WTC11 (cell line): ENCODE data around the gene ARAP2. TPM values are rescaled to one million over a fixed set of nuclear protein-coding genes. Genes with fewer than 3 reads are reported as not detected.

Experiments used
- ATAC-seq: fragments of 200-7000 bp; cut with Tn5 transposase; 2 replicates; pipeline ENCODE4 v1.10.0; 2021; ENCODE audit warnings: mild to moderate bottlenecking, moderate library complexity
- CTCF ChIA-PET: fragments of 300-600 bp; sonication (Branson Sonifier 250); formaldehyde crosslinking; loops from one replicate; lab custom pipeline; 2021; ENCODE audit warnings: antibody characterized with exemption; lab: Charles Lee
- POLR2A ChIA-PET: fragments of 350-600 bp; sonication (Branson Sonifier 250); formaldehyde crosslinking; loops from one replicate; lab custom pipeline; 2021; ENCODE audit warnings: antibody characterized with exemption; lab: Charles Lee
- DNase-seq: peaks from one replicate; pipeline ENCODE4 v3.0.0; 2021; ENCODE audit warnings: low spot score
- H3K27ac Mint-ChIP-seq: 2 replicates; pipeline ENCODE4 v1.8.0; 2021; ENCODE audit warnings: mixed read lengths
- H3K27me3 Mint-ChIP-seq: 2 replicates; pipeline ENCODE4 v1.8.0; 2021; ENCODE audit warnings: low read depth, mild to moderate bottlenecking, moderate library complexity, mixed read lengths
- H3K36me3 Mint-ChIP-seq: 2 replicates; pipeline ENCODE4 v1.8.0; 2021; ENCODE audit warnings: mixed read lengths
- H3K4me1 Mint-ChIP-seq: 2 replicates; pipeline ENCODE4 v1.8.0; 2022; ENCODE audit warnings: mixed read lengths
- H3K4me3 Mint-ChIP-seq: 2 replicates; pipeline ENCODE4 v1.8.0; 2021; ENCODE audit warnings: mild to moderate bottlenecking, moderate library complexity, mixed read lengths
- H3K9me3 Mint-ChIP-seq: 2 replicates; pipeline ENCODE4 v1.8.0; 2021; ENCODE audit warnings: mixed read lengths
- ELF4 ChIP-seq: sonication (generic); formaldehyde crosslinking; IDR thresholded peaks from 2 replicates; pipeline ENCODE4 v1.8.1; 2022; ENCODE audit warnings: low read depth, mild to moderate bottlenecking, moderate library complexity, missing genetic modification reagents
- EMX1 ChIP-seq: fragments of 250-450 bp; sonication (Bioruptor Pico); IDR thresholded peaks from 2 replicates; pipeline ENCODE4 v1.8.0; 2021; ENCODE audit warnings: mild to moderate bottlenecking
- FOXJ3 ChIP-seq: sonication (generic); formaldehyde crosslinking; IDR thresholded peaks from 2 replicates; pipeline ENCODE4 v1.9.0; 2021; ENCODE audit warnings: missing genetic modification reagents, mild to moderate bottlenecking, borderline replicate concordance
- FOXP1 ChIP-seq: sonication (generic); formaldehyde crosslinking; IDR thresholded peaks from 2 replicates; pipeline ENCODE4 v1.8.0; 2022; ENCODE audit warnings: missing genetic modification reagents, mild to moderate bottlenecking, moderate library complexity, borderline replicate concordance
- JAZF1 ChIP-seq: fragments of 250-450 bp; sonication (Bioruptor Pico); IDR thresholded peaks from 2 replicates; pipeline ENCODE4 v1.9.0; 2021; ENCODE audit warnings: moderate library complexity, mild to moderate bottlenecking, inconsistent platforms
- JUN ChIP-seq: sonication (generic); formaldehyde crosslinking; IDR thresholded peaks from 2 replicates; pipeline ENCODE4 v1.8.0; 2023; ENCODE audit warnings: mild to moderate bottlenecking, missing genetic modification reagents
- KAT7 ChIP-seq: sonication (generic); formaldehyde crosslinking; IDR thresholded peaks from 2 replicates; pipeline ENCODE4 v1.8.1; 2023; ENCODE audit warnings: missing genetic modification reagents, mild to moderate bottlenecking, borderline replicate concordance
- MYBL2 ChIP-seq: sonication (generic); formaldehyde crosslinking; IDR thresholded peaks from 2 replicates; pipeline ENCODE4 v1.8.1; 2023; ENCODE audit warnings: mild to moderate bottlenecking, moderate library complexity, missing genetic modification reagents
- RELA ChIP-seq: sonication (generic); formaldehyde crosslinking; IDR thresholded peaks from 2 replicates; pipeline ENCODE4 v1.8.1; 2022; ENCODE audit warnings: missing genetic modification reagents, mild to moderate bottlenecking, borderline replicate concordance
- SMAD4 ChIP-seq: sonication (generic); formaldehyde crosslinking; IDR thresholded peaks from 2 replicates; pipeline ENCODE4 v1.8.0; 2022; ENCODE audit warnings: mild to moderate bottlenecking, missing genetic modification reagents
- TEAD1 ChIP-seq: sonication (generic); formaldehyde crosslinking; IDR thresholded peaks from 2 replicates; pipeline ENCODE4 v1.8.0; 2022; ENCODE audit warnings: mild to moderate bottlenecking, missing genetic modification reagents
- TEAD4 ChIP-seq: sonication (generic); formaldehyde crosslinking; IDR thresholded peaks from 2 replicates; pipeline ENCODE4 v1.8.0; 2022; ENCODE audit warnings: mild to moderate bottlenecking, missing genetic modification reagents
- TP53 ChIP-seq: sonication (generic); formaldehyde crosslinking; IDR thresholded peaks from 2 replicates; pipeline ENCODE4 v1.8.1; 2023; ENCODE audit warnings: mild to moderate bottlenecking, missing genetic modification reagents
- ZNF138 ChIP-seq: sonication (generic); formaldehyde crosslinking; conservative IDR thresholded peaks from 2 replicates; pipeline ENCODE4 v1.8.1; 2022; ENCODE audit warnings: mild to moderate bottlenecking, moderate library complexity, missing genetic modification reagents
- ZNF219 ChIP-seq: sonication (generic); formaldehyde crosslinking; IDR thresholded peaks from 2 replicates; pipeline ENCODE4 v1.8.0; 2023; ENCODE audit warnings: missing genetic modification reagents, mild to moderate bottlenecking, borderline replicate concordance
- ZNF396 ChIP-seq: fragments of 250-450 bp; sonication (Bioruptor Pico); IDR thresholded peaks from 2 replicates; pipeline ENCODE4 v1.8.0; 2021; ENCODE audit warnings: mild to moderate bottlenecking, moderate library complexity, borderline replicate concordance
- total RNA-seq: library from RNA; stranded (reverse); gene quantifications from 3 replicates; pipeline ENCODE4 v1.2.3, GENCODE V29; 2021
- TF ChIP-seq, protein P1 (sequence below): sonication (generic); formaldehyde crosslinking; IDR thresholded peaks from 2 replicates; pipeline ENCODE4 v1.8.1; 2022; ENCODE audit warnings: mild to moderate bottlenecking, moderate library complexity, missing genetic modification reagents
- TF ChIP-seq, protein P2 (sequence below): sonication (generic); formaldehyde crosslinking; IDR thresholded peaks from 2 replicates; pipeline ENCODE4 v1.8.1; 2023; ENCODE audit warnings: mild to moderate bottlenecking, missing genetic modification reagents
- TF ChIP-seq, protein P3 (sequence below): sonication (generic); formaldehyde crosslinking; IDR thresholded peaks from 2 replicates; pipeline ENCODE4 v1.8.1; 2023; ENCODE audit warnings: mild to moderate bottlenecking, missing genetic modification reagents
- TF ChIP-seq, protein P4 (sequence below): sonication (generic); formaldehyde crosslinking; IDR thresholded peaks from 2 replicates; pipeline ENCODE4 v1.8.1; 2022; ENCODE audit warnings: missing genetic modification reagents, borderline replicate concordance
- TF ChIP-seq, protein P5 (sequence below): sonication (generic); formaldehyde crosslinking; IDR thresholded peaks from 2 replicates; pipeline ENCODE4 v1.8.1; 2023; ENCODE audit warnings: mild to moderate bottlenecking, missing genetic modification reagents, moderate library complexity
- TF ChIP-seq, protein P6 (sequence below): sonication (generic); formaldehyde crosslinking; conservative IDR thresholded peaks from 2 replicates; pipeline ENCODE4 v1.8.1; 2023; ENCODE audit warnings: mild to moderate bottlenecking, low read depth, missing genetic modification reagents, moderate library complexity

Gene ARAP2
- total RNA-seq, 1 experiment from 2014 or later, result 1.0 TPM

DNA sequence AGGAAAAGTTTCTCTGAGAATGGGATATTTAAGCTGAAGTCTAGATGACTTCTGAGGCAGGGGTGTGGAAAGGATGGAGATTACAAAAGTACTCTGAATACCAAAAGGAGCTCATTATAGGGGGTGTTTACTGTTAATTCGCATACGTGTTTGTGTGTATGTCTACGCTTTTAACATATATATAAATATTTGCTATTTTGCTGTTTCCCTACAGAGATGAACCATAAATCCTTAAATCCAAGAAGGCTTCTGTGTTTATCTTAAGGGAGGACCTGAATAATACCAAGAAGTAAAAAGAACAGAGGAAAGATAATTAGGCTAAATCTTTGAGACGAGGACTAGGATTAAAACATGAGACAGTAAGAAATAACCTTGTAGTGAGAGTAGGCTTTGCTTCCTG lies 166.0 kb downstream of the ARAP2 start (continued):
- TF ChIP-seq, protein P1, sequence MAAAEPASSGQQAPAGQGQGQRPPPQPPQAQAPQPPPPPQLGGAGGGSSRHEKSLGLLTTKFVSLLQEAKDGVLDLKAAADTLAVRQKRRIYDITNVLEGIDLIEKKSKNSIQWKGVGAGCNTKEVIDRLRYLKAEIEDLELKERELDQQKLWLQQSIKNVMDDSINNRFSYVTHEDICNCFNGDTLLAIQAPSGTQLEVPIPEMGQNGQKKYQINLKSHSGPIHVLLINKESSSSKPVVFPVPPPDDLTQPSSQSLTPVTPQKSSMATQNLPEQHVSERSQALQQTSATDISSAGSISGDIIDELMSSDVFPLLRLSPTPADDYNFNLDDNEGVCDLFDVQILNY (CRISPR knock-in tag), result no peak

DNA sequence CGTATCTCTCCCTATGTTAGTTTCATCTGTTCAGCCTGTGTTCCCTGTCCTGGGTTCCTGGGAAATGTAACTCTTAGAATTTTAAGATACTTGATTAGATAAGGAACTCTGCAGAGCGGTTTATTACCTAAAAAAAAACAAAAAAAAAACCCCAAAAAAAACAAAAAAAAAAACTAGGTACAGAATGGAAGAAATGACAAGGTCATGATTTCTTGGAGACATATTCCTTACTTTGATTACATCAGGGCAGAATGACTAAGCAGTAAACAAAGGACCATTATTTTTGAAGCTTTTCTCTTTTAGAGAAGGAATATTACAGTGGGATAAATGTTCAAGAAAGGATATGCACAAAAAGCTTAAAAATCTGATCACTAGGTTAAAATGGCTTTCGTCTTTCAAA lies 171.8 kb downstream of the ARAP2 start:
- no peak overlapping the region for H3K27ac Mint-ChIP-seq
- ChIA-PET POLR2A (no interaction called here), CTCF (no interaction called here)
- no peaks in the 10 kb centered on the region for H3K9me3 Mint-ChIP-seq
- TF ChIP-seq JAZF1 (CRISPR knock-in tag), result no peak
- TF ChIP-seq EMX1, result no peak
- TF ChIP-seq ELF4 (CRISPR knock-in tag), result no peak
- no peak for TF ChIP-seq RELA (CRISPR knock-in tag)
- TF ChIP-seq TP53 (CRISPR knock-in tag), result no peak
- TF ChIP-seq TEAD4, result no peak
- no peaks in the 10 kb centered on the region for H3K36me3 Mint-ChIP-seq
- DNase-seq, result no peak
- no peaks in the 10 kb centered on the region for H3K4me1 Mint-ChIP-seq
- H3K4me3 Mint-ChIP-seq, result no peak overlapping the region
- no peak for ATAC-seq
- no peaks in the 10 kb centered on the region for H3K27me3 Mint-ChIP-seq

DNA sequence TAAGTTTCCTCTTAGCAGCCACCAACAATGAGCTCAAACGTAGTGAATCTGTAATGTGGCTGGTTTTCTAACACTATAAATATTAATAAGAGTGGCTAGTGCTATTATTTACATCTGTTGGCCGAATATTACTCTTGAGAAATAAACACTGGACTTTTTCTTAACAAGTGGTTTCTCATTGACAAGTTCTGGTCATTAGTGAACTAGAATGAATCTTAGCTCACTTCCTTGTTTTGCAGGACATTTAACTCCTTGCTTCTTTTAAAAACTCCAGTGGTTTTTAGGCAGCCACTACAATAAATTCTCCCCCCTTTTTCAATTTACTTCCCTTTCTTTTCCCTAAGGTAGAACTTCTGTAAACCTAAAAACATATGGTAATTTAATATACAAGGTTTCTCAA lies 177.2 kb downstream of the ARAP2 start:
- ChIA-PET CTCF (no interaction called here), POLR2A (no interaction called here)
- no peak overlapping the region for H3K4me3 Mint-ChIP-seq
- no peaks in the 10 kb centered on the region for H3K27me3 Mint-ChIP-seq
- peaks cover 9% of the 10 kb centered on the region for H3K4me1 Mint-ChIP-seq
- no peak for ATAC-seq
- DNase-seq, result no peak
- H3K36me3 Mint-ChIP-seq, result no peaks in the 10 kb centered on the region
- no peak overlapping the region for H3K27ac Mint-ChIP-seq
- H3K9me3 Mint-ChIP-seq, result peaks cover 9% of the 10 kb centered on the region; the same call in 1 of the 2 replicates
- TF ChIP-seq, protein P2, sequence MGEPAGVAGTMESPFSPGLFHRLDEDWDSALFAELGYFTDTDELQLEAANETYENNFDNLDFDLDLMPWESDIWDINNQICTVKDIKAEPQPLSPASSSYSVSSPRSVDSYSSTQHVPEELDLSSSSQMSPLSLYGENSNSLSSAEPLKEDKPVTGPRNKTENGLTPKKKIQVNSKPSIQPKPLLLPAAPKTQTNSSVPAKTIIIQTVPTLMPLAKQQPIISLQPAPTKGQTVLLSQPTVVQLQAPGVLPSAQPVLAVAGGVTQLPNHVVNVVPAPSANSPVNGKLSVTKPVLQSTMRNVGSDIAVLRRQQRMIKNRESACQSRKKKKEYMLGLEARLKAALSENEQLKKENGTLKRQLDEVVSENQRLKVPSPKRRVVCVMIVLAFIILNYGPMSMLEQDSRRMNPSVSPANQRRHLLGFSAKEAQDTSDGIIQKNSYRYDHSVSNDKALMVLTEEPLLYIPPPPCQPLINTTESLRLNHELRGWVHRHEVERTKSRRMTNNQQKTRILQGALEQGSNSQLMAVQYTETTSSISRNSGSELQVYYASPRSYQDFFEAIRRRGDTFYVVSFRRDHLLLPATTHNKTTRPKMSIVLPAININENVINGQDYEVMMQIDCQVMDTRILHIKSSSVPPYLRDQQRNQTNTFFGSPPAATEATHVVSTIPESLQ (CRISPR knock-in tag), result no peak
- TF ChIP-seq, protein P3, sequence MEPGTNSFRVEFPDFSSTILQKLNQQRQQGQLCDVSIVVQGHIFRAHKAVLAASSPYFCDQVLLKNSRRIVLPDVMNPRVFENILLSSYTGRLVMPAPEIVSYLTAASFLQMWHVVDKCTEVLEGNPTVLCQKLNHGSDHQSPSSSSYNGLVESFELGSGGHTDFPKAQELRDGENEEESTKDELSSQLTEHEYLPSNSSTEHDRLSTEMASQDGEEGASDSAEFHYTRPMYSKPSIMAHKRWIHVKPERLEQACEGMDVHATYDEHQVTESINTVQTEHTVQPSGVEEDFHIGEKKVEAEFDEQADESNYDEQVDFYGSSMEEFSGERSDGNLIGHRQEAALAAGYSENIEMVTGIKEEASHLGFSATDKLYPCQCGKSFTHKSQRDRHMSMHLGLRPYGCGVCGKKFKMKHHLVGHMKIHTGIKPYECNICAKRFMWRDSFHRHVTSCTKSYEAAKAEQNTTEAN (CRISPR knock-in tag), result no peak
- TF ChIP-seq TEAD1 (CRISPR knock-in tag), result no peak

DNA sequence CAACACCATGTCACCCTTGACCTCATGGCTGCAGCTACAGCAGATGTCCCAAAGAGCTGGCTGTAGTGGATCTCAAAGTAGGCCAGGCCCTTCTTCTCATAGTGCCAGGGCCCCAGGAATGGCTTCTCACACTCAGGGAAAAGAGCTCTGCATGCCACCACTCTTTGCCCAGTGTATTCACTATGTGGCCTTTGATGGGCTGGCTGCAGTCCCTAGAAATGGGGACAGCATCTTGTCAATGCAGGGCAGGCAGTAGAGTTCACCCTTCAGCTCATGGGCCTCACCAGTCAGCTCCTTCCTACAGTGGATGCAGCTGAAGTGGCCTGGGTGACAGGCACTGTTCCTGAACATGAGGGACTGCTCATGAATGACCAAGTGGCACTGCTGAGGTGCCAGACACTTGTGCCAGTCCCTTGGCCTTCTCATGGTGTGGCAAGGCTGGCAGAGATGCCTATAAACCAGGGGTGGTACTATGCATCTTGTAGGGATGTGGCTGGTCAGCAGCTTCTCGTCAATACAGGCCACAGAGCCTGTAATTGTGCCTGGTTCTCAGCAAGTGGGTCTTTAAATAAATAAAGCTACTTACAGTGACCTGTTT lies 178.9 kb downstream of the ARAP2 start:
- DNase-seq, result no peak
- Mint-ChIP-seq H3K4me3 (no peak overlapping the region), H3K4me1 (peaks cover 9% of the 10 kb centered on the region), H3K36me3 (no peaks in the 10 kb centered on the region), H3K9me3 (peaks cover 9% of the 10 kb centered on the region; the same call in 1 of the 2 replicates), H3K27ac (no peak overlapping the region), H3K27me3 (no peaks in the 10 kb centered on the region)
- ChIA-PET POLR2A (no interaction called here), CTCF (no interaction called here)
- ATAC-seq, result no peak
- TF ChIP-seq FOXJ3 (CRISPR knock-in tag) (no peak), TEAD1 (CRISPR knock-in tag) (no peak), KAT7 (CRISPR knock-in tag) (no peak), ZNF219 (no peak), FOXP1 (CRISPR knock-in tag) (no peak), ELF4 (CRISPR knock-in tag) (no peak), MYBL2 (no peak), ZNF396 (CRISPR knock-in tag) (no peak), ZNF138 (CRISPR knock-in tag) (no peak), JUN (CRISPR knock-in tag) (no peak), SMAD4 (CRISPR knock-in tag) (no peak)
- TF ChIP-seq, protein P4, sequence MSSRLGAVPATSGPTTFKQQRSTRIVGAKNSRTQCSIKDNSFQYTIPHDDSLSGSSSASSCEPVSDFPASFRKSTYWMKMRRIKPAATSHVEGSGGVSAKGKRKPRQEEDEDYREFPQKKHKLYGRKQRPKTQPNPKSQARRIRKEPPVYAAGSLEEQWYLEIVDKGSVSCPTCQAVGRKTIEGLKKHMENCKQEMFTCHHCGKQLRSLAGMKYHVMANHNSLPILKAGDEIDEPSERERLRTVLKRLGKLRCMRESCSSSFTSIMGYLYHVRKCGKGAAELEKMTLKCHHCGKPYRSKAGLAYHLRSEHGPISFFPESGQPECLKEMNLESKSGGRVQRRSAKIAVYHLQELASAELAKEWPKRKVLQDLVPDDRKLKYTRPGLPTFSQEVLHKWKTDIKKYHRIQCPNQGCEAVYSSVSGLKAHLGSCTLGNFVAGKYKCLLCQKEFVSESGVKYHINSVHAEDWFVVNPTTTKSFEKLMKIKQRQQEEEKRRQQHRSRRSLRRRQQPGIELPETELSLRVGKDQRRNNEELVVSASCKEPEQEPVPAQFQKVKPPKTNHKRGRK (CRISPR knock-in tag), result no peak
- TF ChIP-seq, protein P5, sequence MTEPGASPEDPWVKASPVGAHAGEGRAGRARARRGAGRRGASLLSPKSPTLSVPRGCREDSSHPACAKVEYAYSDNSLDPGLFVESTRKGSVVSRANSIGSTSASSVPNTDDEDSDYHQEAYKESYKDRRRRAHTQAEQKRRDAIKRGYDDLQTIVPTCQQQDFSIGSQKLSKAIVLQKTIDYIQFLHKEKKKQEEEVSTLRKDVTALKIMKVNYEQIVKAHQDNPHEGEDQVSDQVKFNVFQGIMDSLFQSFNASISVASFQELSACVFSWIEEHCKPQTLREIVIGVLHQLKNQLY, result no peak
- TF ChIP-seq, protein P6, sequence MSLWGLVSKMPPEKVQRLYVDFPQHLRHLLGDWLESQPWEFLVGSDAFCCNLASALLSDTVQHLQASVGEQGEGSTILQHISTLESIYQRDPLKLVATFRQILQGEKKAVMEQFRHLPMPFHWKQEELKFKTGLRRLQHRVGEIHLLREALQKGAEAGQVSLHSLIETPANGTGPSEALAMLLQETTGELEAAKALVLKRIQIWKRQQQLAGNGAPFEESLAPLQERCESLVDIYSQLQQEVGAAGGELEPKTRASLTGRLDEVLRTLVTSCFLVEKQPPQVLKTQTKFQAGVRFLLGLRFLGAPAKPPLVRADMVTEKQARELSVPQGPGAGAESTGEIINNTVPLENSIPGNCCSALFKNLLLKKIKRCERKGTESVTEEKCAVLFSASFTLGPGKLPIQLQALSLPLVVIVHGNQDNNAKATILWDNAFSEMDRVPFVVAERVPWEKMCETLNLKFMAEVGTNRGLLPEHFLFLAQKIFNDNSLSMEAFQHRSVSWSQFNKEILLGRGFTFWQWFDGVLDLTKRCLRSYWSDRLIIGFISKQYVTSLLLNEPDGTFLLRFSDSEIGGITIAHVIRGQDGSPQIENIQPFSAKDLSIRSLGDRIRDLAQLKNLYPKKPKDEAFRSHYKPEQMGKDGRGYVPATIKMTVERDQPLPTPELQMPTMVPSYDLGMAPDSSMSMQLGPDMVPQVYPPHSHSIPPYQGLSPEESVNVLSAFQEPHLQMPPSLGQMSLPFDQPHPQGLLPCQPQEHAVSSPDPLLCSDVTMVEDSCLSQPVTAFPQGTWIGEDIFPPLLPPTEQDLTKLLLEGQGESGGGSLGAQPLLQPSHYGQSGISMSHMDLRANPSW (CRISPR knock-in tag), result no peak
